HEK293 (cell line): Measurements from ENCODE around the gene BMERB1.
"Not testable (repeated sequence)": the region's sequence is repeated elsewhere in the genome, so short reads cannot be mapped to it uniquely, and the experiment has no call there.

Source experiments
- KLF9 ChIP-seq: fragments of 450-650 bp; formaldehyde crosslinking; IDR thresholded peaks from 2 replicates; pipeline ENCODE4 v1.5.1; 2016; ENCODE audit warnings: missing biosample characterization, missing genetic modification characterization, low read depth
- REST ChIP-seq: fragments of 450-650 bp; formaldehyde crosslinking; IDR thresholded peaks from 2 replicates; pipeline ENCODE4 v1.5.1; 2016; ENCODE audit warnings: missing biosample characterization, missing genetic modification characterization
- ZBTB26 ChIP-seq: fragments of 450-650 bp; formaldehyde crosslinking; optimal IDR thresholded peaks from 2 replicates; pipeline ENCODE3; 2016; ENCODE audit warnings: missing biosample characterization, mild to moderate bottlenecking, missing genetic modification characterization
- ZNF114 ChIP-seq: fragments of 450-650 bp; formaldehyde crosslinking; IDR thresholded peaks from 2 replicates; pipeline ENCODE4 v1.5.0; 2017; ENCODE audit warnings: missing biosample characterization, missing genetic modification characterization
- ZNF248 ChIP-seq: fragments of 450-650 bp; formaldehyde crosslinking; IDR thresholded peaks from 2 replicates; pipeline ENCODE4 v1.5.1; 2017; ENCODE audit warnings: missing biosample characterization, missing genetic modification characterization
- ZNF292 ChIP-seq: fragments of 450-650 bp; formaldehyde crosslinking; IDR thresholded peaks from 2 replicates; pipeline ENCODE4 v1.5.1; 2016; ENCODE audit warnings: low read depth, missing biosample characterization, missing genetic modification characterization, borderline replicate concordance
- ZNF561 ChIP-seq: fragments of 450-650 bp; IDR thresholded peaks from 2 replicates; pipeline ENCODE4 v1.5.1; 2018; ENCODE audit warnings: missing biosample characterization, missing genetic modification characterization, borderline replicate concordance
- ZNF571 ChIP-seq: fragments of 450-650 bp; formaldehyde crosslinking; IDR thresholded peaks from 2 replicates; pipeline ENCODE4 v1.5.0; 2017; ENCODE audit warnings: missing biosample characterization, missing genetic modification characterization
- ZNF664 ChIP-seq: fragments of 450-650 bp; formaldehyde crosslinking; IDR thresholded peaks from 2 replicates; pipeline ENCODE4 v1.5.1; 2016; ENCODE audit warnings: missing biosample characterization, missing genetic modification characterization
- TF ChIP-seq, protein P1 (sequence below): fragments of 450-650 bp; formaldehyde crosslinking; IDR thresholded peaks from 2 replicates; pipeline ENCODE4 v1.5.1; 2016; ENCODE audit warnings: missing biosample characterization, missing genetic modification characterization
- TF ChIP-seq, protein P2 (sequence below): fragments of 450-650 bp; formaldehyde crosslinking; IDR thresholded peaks from 2 replicates; pipeline ENCODE4 v1.5.1; 2016; ENCODE audit warnings: missing biosample characterization, missing genetic modification characterization

GRCh38 chr16:15454933-15455332, 20.5 kb downstream of the BMERB1 start:
- TF ChIP-seq, protein P1, sequence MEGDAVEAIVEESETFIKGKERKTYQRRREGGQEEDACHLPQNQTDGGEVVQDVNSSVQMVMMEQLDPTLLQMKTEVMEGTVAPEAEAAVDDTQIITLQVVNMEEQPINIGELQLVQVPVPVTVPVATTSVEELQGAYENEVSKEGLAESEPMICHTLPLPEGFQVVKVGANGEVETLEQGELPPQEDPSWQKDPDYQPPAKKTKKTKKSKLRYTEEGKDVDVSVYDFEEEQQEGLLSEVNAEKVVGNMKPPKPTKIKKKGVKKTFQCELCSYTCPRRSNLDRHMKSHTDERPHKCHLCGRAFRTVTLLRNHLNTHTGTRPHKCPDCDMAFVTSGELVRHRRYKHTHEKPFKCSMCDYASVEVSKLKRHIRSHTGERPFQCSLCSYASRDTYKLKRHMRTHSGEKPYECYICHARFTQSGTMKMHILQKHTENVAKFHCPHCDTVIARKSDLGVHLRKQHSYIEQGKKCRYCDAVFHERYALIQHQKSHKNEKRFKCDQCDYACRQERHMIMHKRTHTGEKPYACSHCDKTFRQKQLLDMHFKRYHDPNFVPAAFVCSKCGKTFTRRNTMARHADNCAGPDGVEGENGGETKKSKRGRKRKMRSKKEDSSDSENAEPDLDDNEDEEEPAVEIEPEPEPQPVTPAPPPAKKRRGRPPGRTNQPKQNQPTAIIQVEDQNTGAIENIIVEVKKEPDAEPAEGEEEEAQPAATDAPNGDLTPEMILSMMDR = not testable (repeated sequence)
- TF ChIP-seq ZNF114; ZNF561 (tag by site-specific recombination); ZNF248 (tag by site-specific recombination); ZNF664 (tag by site-specific recombination); REST (tag by site-specific recombination); ZNF571 (tag by site-specific recombination); ZBTB26; ZNF292 (tag by site-specific recombination); KLF9 (tag by site-specific recombination): not testable (repeated sequence)
- TF ChIP-seq, protein P2, sequence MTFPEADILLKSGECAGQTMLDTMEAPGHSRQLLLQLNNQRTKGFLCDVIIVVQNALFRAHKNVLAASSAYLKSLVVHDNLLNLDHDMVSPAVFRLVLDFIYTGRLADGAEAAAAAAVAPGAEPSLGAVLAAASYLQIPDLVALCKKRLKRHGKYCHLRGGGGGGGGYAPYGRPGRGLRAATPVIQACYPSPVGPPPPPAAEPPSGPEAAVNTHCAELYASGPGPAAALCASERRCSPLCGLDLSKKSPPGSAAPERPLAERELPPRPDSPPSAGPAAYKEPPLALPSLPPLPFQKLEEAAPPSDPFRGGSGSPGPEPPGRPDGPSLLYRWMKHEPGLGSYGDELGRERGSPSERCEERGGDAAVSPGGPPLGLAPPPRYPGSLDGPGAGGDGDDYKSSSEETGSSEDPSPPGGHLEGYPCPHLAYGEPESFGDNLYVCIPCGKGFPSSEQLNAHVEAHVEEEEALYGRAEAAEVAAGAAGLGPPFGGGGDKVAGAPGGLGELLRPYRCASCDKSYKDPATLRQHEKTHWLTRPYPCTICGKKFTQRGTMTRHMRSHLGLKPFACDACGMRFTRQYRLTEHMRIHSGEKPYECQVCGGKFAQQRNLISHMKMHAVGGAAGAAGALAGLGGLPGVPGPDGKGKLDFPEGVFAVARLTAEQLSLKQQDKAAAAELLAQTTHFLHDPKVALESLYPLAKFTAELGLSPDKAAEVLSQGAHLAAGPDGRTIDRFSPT (tag by site-specific recombination) = not testable (repeated sequence)
